Breast epithelium (tissue), 3 donors: Measurements from ENCODE around the gene POLDIP2.

Experiments
- CTCF ChIP-seq, 3 donors: fragments of 450-650 bp; IDR thresholded peaks; one replicate each; pipeline ENCODE4 v1.5.1; 2016 to 2017; ENCODE audit warnings: antibody characterized with exemption in 3 of 3, mild to moderate bottlenecking in 3 of 3, moderate library complexity in 3 of 3
- POLR2A ChIP-seq: fragments of 450-650 bp; IDR thresholded peaks from one replicate; pipeline ENCODE4 v1.6.1; 2016; ENCODE audit warnings: antibody characterized with exemption, mild to moderate bottlenecking, moderate library complexity

GRCh38 chr17:28335959-28336871 is 21.1 kb downstream of the POLDIP2 start:
- TF ChIP-seq POLR2A (no peak), CTCF (IDR thresholded peaks at IDR 0.05) (peak in 1 of 3 donors; percentile 7)
